ENCODE data around the gene TSPAN32.

Gene TSPAN32

DNA sequence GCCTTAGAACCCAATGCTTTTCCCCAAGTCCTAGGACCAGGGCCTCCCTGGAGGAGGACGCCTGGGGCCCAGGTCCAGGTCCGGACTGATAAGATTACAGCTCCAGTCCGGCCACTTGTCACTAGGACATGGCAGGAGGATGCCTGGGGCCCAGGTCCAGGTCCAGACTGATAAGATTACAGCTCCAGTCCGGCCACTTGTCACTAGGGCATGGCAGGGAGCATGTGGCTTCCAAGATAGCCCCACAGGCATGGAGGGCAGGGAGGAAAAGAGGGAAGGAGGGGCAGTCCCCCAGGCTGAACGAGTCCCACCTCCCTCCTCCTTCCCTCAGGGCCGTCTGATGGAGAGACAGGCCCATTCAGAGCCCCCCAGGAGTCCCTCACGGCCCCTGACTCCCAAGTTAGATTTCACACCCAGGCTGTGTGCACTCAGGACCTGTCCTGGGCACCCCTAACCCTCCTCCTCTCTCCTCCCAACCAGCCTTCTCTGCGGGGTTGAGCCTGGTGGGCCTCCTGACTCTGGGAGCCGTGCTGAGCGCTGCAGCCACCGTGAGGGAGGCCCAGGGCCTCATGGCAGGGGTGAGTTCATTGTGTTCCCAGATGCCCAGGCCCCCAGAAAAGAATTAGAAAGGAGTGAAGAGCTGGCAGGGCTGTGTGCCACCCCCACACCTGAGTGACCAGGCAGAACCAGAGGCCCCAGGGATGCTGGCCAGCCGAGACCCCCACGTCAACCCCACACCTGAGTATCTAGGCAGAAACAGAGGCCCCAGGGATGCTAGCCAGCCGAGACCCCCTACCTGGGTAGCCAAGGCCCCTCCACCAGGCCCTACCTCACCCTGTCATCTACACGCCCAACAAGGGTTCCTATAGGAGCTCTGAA lies 2.1 kb downstream of the TSPAN32 start:
- DNase-seq (ENCODE audit: low read depth in 2 of 2), result no peak

DNA sequence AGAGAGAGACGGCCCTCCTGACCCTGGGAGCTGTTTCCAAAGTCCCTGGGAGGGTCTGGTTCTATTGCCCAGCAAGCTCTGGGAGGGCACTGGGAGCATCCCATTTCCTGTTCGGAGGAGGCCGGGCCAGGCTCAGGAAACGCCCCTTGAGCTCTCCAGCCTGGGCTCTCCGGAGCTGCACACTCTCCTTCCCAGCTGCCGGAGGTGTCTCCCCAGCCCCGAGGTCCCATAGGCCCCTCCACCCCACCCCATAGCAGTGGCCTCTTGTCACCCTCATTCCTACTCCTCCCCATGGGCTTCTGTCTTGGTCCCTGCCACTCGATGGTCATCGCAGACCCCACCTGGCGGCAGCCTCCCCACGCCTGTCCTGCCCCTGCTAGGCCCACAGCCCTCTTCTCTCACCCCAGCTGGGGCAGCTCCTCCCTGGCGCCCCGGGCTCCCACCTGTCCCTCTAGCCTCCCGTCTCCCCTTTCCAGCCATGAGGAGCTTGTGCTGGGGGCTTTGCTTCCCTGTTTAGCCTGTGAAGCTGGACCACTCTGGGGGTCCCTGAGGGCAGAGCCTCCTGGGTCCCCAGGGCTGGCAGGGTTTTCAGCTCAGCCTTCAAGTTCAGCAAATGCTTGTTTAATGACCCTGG lies 2.8 kb downstream of the TSPAN32 start:
- DNase-seq (ENCODE audit: low read depth in 2 of 2), result no peak

DNA sequence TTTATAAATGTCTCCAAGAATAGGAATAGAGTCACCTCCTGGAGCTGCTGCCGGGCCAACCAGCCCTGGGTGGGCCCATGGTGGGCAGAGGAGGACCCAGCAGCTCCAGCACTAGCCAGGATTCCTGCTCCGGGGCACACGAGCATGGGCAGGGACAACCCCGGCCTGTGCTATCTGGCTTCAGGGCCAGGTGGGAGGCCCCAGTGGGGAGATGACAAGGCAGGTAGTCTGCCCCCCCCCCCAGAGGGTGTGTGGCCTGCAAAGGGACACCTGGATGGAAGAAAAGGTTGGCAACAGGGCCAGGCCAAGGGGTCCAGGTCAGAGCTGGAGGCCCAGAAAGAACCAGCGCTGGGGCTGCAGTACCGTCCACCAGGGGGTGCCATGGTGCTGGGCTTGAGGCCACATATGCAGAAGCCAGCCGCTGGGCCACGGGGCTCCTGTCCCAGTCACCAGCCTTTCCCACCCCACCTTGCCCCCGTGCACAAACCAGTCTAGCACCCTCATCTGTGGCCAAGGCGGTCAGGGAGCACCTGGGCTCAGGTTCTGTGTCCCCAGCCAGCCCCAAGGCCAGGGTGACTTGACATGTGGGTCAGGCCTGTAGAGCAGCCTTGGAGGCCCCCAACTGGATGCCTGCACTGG lies 3.4 kb downstream of the TSPAN32 start:
- peak; percentile 77 to 88 for DNase-seq (ENCODE audit: low read depth in 2 of 2)

DNA sequence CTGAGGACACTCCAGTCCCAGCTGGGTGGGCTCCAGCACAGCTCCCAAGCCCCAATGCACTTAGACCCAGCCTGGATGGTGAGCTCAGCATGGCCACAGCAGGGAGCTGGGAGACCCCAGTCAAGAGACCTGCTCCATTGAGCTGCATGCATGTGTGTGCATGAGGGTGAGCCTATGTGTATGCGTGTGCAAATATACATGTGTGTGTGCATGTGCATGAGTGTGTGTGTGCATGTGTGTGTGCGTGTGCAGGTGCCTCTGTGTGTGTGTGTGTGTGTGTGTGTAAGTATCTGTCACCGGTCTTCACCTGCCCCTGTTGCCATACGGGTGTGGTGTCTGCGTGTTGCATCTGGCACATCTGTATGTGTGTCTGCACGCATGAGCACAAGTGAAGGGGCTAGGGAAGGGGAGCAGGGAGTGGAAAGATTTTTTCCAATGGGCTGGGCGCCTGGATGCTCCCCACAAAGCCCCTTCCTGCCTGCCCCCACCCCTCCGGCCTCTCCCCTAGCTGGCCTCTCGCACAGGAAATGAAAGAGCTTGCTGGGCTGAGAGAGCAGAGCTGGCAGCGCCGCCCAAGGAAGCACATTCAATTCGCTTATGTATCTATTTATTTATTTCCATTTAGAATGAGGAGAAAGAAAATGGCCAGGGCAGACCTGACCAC lies 4.1 kb downstream of the TSPAN32 start:
- no peak for DNase-seq (ENCODE audit: low read depth in 2 of 2)

DNA sequence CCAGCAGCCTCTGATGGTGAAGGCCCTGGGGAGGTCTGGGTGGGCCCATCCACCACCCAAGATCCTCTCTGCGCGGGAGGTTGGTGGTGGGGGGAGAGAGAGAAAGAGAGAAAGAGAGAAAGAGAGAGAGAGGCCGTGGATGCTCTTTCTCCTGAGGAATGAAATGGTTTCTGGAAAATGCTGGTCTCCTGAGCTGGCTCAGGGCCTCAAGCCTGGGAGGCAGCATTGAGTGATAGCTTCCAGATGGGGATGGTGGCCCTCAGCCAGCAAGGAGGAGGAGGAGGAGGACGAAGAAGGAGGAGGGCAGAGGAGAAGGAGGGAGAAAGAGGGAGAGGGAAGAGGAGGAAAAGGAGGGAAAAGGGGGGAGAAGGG lies 4.6 kb downstream of the TSPAN32 start:
- DNase-seq (ENCODE audit: low read depth in 2 of 2), result no peak

DNA sequence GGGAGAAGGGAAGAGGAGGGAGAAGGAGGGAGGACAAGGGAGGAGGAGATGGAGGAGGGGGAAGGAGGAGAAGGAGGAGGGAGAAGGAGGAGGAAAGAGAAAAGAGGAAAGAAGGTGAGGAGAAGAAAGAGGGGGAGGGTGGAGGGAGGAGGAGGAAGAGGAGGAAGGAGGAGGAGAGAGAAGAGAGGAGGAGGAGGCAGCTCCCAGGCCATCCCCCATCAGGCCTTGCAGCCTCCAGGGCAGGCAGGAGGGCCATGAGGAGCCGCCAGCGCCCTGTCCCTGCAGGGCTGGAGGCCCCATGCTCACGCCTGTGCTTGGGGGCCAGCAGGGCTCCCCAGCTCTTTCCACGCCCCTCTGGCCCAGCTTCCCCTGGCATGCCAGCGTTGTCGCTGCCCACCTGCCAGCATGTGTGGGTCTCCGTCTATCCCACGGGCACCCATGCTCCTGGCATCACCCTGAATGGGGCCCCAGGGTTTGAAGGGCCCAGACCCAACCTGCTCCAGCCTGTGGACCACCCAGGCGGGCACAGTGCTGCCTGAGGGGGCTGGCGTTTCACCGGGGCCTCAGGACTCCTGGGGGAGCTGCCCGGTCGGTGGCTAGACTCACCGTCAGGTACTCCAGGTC lies 5.2 kb downstream of the TSPAN32 start:
- DNase-seq (ENCODE audit: low read depth in 2 of 2), result no peak

DNA sequence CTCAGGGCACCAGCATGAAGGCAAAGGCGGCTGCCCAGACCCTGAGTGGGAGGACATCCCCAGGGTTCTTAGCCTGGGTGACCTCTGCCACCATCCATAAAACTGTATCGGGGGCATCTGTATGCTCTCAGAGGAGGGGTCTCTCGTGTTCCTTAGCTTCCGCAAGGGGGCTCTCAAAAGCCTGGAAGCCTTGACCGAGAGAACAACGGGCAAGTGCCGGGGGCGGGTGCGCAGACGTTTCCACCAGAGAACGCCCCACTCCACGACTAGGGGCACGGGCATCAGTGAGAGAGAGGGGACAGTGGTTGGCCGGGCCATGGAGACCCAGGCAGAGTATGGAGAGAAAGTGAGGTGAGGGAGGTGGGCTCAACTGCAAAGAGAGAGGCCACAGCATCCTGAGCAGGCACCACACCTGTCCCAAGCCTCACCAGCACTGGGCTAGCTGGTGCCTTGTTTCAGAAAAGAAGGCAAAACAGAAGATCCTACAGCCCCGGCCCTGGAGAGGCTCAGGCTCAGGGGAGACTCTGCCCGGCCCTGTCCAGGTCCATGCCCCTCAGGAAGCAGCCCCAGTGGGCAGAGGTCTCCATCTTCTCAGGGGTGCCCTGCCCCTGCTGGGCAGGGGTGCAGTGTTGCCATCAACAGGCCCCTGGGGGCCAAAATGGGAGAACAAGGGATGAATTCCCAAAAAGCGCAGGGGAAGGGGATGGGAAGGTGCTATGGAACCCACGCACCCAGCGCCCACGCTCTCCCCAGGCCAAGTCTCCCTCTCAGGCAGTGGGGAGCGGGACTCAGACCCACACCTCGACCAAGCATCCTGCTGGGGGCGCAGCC lies 5.9 kb downstream of the TSPAN32 start:
- DNase-seq (ENCODE audit: low read depth in 2 of 2), result no peak

DNA sequence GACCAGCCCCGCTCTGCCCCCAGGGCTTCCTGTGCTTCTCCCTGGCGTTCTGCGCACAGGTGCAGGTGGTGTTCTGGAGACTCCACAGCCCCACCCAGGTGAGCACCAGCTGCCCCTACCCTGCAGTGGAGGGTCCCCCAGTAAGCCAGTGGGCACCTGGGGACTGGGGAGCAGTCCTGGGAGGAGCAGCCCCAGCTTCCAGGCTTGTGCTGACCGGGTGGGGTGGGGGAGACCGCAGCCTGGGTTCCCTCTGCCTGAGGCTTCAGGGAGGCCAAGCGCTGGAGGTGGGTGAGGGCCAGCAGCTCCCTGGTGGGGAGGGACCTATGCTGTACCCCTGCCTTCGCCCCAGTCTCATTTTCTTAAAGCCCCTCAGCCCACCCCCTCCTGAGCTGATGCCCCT lies 6.9 kb downstream of the TSPAN32 start:
- DNase-seq (ENCODE audit: low read depth in 2 of 2), result no peak

DNA sequence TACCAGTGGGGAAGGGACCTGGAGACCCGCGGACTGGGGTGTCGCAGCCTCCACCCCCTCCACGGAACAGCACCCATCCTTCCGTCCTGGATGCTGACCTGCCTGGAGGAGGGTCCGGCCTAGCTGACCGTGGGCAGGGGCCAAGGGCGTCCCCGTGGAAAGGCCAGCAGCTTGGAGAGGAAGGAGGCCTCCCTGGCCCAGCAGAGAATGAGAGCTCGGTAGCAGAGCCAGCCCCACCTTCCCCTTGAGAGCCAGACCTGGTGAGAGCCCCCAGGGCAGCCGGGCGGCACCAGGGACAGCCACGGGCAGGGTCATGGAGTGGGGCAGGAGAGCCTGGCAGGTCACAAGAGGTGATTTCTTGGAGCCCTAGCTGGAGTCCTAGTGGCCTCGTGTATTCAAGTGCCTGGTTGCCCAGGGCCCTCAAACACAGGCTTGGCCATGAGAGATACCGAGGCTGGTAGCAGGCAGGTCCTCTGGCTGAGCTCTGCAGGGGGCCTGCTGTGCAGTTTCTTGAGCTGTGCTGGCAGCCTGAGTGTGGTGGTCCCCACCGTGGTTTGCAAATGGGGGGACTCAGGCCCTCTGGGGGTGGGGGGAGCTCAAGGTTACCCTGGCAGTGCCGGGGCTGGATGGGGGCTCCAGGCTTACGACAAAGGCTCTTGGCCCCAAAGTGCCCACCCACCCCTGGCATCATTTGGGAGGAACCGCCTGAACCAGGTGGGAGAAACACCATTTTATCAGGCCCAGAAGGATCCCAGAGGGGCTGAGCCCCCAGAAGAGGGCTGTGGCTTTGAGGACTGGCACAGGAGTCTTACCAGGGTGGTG lies 7.6 kb downstream of the TSPAN32 start:
- DNase-seq (ENCODE audit: low read depth in 2 of 2), result no peak

DNA sequence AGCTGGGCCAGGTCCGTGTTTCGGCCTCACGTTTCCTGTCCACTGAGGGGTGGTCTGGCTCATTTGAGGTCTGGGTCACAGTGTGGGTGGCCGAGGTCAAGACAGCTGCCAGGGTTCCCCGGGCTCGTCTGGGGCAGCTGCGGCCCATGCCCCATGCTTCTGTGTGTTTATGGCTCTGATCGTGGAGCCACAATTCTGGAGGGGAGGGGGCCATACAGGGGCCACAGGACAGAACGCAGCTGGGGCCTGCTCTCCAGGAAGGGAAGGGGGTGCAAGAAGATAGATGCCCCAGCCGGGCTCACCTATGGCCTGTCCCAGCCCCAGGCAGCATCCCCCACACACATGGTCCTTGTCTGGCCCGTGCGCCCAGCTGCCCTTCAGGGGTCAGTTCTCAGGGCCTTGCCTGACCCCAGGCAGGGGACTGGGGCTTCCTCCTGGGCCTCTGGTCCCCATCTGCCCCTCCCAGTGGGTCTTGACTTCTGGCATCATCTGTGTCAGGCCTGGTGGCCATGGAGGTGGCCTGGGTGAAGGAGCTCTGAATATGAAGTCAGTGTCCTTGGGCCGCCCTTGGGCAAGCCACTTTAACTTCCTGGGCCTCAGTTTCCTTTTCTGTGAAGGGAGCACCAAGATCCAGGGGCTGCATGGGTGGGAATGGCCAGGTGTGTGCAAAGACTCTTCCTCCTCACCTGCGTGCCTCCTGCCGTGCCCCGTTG lies 8.4 kb downstream of the TSPAN32 start:
- no peak for DNase-seq (ENCODE audit: low read depth in 2 of 2)

DNA sequence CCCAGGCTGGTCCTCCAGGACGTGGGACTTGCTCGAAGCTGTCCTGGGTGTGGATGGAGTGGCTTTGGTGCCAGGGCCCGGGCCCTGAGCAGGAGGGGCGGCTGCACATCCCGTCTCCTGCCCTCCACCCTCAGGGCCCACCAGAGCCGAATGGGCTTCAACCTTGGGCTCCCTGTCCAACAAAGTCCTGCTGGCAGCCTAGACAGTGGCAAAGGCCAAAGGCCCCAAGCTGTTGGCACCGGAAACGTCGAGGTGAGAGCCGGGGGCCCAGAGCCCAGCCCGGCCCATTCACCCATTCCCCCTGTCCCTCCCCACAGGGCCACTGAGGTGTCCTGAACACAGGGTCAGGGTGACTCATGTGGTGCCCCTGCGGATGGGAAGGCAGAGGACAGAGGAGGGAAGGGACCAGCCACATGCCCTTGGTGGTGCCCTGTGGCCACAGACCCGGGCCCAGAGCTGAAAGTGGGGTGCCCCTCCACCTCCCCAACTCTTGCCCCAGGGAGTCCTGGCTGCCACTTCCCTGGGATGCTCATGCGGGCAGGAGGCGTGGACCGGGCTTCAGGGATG lies 9.1 kb downstream of the TSPAN32 start:
- no peak for DNase-seq (ENCODE audit: low read depth in 2 of 2)

DNA sequence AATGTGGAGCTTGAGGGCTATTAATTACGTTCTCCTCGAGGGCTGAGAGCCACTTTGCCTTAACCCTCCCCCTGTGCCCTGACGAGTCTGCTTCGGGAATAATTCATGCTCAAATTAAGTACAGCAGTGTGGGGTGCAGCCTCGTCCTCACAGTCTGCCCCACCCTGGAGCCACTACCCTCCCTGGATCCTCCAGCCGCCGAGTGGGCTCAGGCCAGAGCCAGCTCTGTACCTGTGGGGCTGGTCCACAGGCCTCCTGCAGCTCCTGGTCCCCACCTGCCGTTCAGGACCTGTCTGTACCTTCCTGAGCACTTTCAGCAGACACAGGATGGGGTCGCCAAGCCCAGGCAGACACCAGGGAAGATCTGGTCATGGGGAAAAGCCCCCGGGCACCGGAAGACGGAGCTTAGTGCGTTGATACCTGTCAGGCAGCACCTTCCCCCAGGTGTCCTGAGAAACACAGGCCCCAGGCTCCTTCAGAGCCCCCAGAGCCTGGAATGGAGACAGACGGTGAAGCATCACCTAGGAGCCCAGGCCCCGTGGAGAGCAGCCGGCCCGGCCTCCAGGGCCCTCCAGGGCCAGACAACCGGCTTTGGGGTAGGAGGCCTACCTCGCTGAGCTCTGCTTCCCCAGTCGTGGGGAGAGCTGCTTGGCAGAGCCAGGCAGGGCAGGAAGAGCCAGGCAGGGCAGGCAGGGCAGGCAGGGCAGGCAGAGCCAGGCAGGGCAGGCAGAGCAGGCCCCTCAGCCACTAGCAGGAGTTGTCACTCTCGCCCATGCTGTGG lies 9.7 kb downstream of the TSPAN32 start:
- DNase-seq (ENCODE audit: low read depth in 2 of 2), result no peak

DNA sequence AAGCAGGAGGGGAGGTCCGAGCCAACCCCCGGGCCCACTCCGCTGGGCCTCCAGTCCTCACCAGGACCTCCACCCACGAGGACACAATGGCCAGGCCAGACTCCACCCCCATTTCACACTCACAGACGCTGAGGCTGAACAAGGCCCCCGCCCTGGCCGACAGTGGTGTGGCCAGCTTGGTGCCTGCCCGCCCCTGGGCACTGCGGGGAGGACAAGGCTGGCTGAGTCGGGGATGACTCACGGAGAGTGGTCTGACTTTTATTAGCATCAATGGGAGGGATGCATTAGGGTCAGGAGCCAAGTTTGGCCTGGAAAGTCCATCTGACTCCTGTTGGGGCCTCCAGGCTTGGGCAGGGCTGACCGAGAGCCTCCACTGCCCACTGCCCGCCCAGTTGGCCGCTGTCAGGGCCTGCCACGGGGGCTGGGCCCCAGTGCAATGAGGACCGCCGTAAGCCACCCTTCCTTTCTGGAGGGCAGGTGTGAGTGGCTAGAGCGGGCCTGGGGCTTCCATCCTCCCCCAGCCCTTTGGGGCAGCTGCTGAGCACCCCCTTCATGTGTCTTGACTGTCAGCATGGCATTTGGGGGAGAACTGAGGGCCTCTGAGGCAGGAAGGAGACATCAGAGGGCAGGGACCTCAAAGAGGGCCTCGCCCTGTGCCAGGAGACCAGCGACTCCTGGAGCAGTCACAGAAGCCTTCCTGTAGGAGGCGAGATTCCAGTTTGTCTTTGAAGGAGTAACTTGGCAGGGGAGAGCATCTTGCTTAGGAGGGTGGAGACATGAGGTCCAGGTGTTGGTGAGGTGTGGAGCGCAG lies 10.6 kb downstream of the TSPAN32 start:
- DNase-seq (ENCODE audit: low read depth in 2 of 2), result no peak

DNA sequence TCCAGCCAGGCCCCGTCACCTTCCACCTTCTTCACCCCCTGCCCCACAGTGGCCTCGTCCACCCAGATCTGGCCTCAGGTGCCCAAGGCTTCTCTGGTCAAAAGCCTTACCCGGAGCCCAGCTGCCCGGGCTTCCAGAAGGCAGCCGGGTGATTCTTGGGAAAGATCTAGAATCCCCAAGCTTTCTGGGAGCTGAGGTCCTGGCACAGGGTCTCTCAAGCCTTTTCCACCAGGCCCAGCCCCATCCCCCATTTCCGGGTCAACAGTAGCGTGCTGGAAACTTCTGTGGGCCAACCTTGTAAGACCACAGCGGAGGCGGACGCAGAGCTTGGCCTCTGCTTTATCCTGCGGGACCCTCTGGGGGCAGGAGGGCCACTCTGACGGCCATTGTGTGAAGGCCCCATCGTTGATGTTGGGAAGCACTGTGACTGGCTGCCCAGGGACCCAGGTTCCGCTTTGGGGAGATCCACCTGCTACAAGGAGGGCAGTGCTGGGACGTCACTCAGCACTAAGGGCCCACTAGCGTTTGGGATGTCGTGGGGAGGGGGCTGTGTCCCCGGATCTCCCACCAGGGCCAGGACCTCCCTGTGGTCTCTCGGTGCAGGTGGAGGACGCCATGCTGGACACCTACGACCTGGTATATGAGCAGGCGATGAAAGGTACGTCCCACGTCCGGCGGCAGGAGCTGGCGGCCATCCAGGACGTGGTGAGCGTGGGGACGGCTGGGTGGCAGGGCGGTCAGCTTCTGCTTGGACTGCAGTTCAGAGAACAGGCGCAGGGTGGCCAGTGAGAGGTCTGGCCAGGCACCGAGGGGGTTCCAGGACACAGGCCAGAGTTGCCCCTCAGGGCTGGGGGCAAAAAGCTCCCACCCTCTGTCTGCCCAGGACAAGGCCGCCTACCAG lies 11.5 kb downstream of the TSPAN32 start:
- no peak for DNase-seq (ENCODE audit: low read depth in 2 of 2)

DNA sequence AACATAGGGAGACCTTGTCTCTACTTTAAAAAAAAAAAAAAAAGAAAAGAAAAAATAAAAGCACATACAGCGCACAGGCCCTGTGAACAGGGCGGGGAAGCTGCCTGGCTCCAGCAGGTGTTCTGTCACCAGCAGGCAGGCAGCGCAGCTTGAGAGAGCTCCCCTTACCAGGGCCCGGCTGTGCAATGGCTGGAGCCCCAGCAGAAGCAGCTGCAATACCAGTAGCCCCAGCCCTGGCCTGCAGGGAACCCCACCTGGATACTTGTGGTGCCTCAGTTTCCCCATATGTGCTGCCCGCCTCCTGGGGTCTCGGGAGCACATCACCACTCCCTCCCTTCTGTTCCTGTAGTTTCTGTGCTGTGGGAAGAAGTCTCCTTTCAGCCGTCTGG lies 12.3 kb downstream of the TSPAN32 start:
- DNase-seq (ENCODE audit: low read depth in 2 of 2), result no peak

Data from stimulated activated CD4-positive, alpha-beta T cell treated with anti-CD3 and anti-CD28 coated beads, Interleukin-1b, Interleukin-23, amount 100 ng/mL, for 4 hours (primary cell).